ENCODE data around the gene MARVELD3. TPM values are rescaled to one million over a fixed set of nuclear protein-coding genes. Genes with fewer than 3 reads are reported as not detected.
"Not testable (repeated sequence)": the region's sequence is repeated elsewhere in the genome, so short reads cannot be mapped to it uniquely, and the experiment has no call there.

The MARVELD3 gene, protein sequence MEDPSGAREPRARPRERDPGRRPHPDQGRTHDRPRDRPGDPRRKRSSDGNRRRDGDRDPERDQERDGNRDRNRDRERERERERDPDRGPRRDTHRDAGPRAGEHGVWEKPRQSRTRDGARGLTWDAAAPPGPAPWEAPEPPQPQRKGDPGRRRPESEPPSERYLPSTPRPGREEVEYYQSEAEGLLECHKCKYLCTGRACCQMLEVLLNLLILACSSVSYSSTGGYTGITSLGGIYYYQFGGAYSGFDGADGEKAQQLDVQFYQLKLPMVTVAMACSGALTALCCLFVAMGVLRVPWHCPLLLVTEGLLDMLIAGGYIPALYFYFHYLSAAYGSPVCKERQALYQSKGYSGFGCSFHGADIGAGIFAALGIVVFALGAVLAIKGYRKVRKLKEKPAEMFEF
- total RNA-seq = not detected
- total RNA-seq (2013) = not detected

DNA sequence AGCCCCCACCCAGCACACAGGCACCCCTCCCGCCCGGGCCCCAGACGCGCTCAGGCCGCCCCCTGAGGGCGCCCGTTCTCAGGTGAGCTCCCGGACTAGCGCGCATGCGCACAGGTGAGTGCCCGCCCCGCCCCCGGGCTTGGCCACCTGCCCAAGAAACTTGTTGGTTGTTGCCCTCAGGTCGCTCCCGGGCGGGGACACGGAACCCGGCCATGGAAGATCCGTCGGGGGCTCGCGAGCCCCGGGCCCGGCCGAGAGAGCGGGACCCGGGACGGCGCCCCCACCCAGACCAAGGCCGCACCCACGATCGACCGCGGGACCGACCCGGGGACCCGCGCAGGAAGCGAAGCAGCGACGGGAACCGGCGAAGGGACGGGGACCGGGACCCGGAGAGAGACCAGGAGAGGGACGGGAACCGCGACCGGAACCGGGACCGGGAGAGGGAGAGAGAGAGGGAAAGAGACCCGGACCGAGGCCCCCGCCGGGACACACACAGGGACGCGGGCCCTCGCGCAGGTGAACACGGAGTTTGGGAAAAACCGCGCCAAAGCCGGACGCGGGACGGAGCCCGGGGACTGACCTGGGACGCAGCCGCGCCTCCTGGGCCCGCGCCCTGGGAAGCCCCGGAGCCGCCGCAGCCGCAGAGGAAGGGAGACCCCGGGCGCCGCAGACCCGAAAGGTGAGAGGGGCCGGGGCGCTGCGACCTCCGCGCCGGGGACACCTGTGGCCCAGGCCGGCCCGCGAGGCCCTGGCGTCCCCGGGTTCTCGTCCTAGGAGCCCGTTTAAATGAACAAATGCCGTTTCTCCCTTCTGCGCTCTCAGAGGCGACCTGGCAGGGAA, at the start of gene MARVELD3:
Gene MARVELD3, plus strand, starts transcription at position 167 of the 840 bp plus-strand sequence. Its CDS starts 46 bp downstream, at position 213.
- Histone ChIP-seq H3K4me1 (ENCODE audit: control insufficient read depth, insufficient read depth, low read length) (peaks cover 11% of the 10 kb centered on the region), H3K4me3 (ENCODE audit: low read length) (peak within 1 kb of the TSS; percentile 39), H3K36me3 (ENCODE audit: control insufficient read depth, insufficient read depth, low read length) (no peaks in the 10 kb centered on the region), H3K27me3 (ENCODE audit: control insufficient read depth, insufficient read depth, low read length) (peaks cover 17% of the 10 kb centered on the region), H3K27ac (ENCODE audit: low read length) (no peak within 1 kb of the TSS), H3K9me3 (ENCODE audit: control insufficient read depth, insufficient read depth, low read length) (no peaks in the 10 kb centered on the region)
- no peak within 1 kb of the TSS for H3K4me3 Mint-ChIP-seq
- TF ChIP-seq, protein P1, sequence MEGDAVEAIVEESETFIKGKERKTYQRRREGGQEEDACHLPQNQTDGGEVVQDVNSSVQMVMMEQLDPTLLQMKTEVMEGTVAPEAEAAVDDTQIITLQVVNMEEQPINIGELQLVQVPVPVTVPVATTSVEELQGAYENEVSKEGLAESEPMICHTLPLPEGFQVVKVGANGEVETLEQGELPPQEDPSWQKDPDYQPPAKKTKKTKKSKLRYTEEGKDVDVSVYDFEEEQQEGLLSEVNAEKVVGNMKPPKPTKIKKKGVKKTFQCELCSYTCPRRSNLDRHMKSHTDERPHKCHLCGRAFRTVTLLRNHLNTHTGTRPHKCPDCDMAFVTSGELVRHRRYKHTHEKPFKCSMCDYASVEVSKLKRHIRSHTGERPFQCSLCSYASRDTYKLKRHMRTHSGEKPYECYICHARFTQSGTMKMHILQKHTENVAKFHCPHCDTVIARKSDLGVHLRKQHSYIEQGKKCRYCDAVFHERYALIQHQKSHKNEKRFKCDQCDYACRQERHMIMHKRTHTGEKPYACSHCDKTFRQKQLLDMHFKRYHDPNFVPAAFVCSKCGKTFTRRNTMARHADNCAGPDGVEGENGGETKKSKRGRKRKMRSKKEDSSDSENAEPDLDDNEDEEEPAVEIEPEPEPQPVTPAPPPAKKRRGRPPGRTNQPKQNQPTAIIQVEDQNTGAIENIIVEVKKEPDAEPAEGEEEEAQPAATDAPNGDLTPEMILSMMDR (IDR thresholded peaks at IDR 0.05) = no peak
- H3K36me3 Mint-ChIP-seq = no peaks in the 10 kb centered on the region
- no peak for ATAC-seq
- peaks cover 14 to 18% of the 10 kb centered on the region in 2 donors for H3K27me3 Mint-ChIP-seq (ENCODE audit: low read depth in 2 of 2)
- peaks cover 7 to 8% of the 10 kb centered on the region in 2 donors for H3K4me1 Mint-ChIP-seq
- H3K27ac Mint-ChIP-seq = no peak within 1 kb of the TSS
- no peaks in the 10 kb centered on the region for H3K9me3 Mint-ChIP-seq
- intact Hi-C loops (cut with micrococcal nuclease) = no loop called here
- 1% methylated on average over 96 of the region's 98 CpGs for WGBS (ENCODE audit: insufficient coverage)
- peak in 1 of 2 donors; percentile 31 for DNase-seq

DNA sequence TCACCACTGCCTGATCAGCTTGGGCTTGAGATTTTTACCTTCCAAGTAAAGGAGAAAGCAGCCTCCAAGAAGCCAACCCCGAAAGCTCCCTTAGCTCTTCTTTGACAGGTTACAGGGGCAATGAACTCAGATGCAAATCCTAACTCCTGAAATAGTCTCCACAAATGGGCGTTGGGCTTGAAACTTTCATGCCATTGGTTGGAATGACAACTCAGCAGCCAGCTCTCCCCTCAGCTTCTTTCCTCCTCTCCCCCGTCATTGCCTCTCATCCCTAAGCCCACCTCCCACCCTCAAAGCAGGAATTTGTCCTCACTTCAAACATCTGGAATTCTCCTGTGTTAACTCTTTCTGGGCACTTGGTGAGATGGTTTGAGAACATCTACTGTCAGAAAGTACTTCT, 49.0 kb upstream of the MARVELD3 start, which contains the start of gene TAT:
Gene TAT, minus strand, starts transcription at position 122 of the 400 bp plus-strand sequence. CDS start 677 bp downstream, outside the sequence.
- H3K4me1 ChIP-seq (ENCODE audit: control insufficient read depth, insufficient read depth, low read length) = no peaks in the 10 kb centered on the region
- H3K27me3 ChIP-seq (ENCODE audit: control insufficient read depth, insufficient read depth, low read length) = no peaks in the 10 kb centered on the region
- no peaks in the 10 kb centered on the region for H3K36me3 Mint-ChIP-seq
- H3K36me3 ChIP-seq (ENCODE audit: control insufficient read depth, insufficient read depth, low read length) = no peaks in the 10 kb centered on the region
- H3K27me3 Mint-ChIP-seq (ENCODE audit: low read depth in 2 of 2) = peaks cover 17 to 25% of the 10 kb centered on the region in 2 donors
- no peaks in the 10 kb centered on the region for H3K9me3 ChIP-seq (ENCODE audit: control insufficient read depth, insufficient read depth, low read length)
- H3K4me1 Mint-ChIP-seq = no peaks in the 10 kb centered on the region
- no peak within 1 kb of the TSS for H3K4me3 ChIP-seq (ENCODE audit: low read length)
- H3K27ac ChIP-seq (ENCODE audit: low read length) = no peak within 1 kb of the TSS
- no peak within 1 kb of the TSS for H3K27ac Mint-ChIP-seq
- ATAC-seq = no peak
- WGBS (ENCODE audit: insufficient coverage) = 41% methylated on average over 3 of the region's 3 CpGs
- intact Hi-C loops (cut with micrococcal nuclease) = no loop called here
- no peaks in the 10 kb centered on the region for H3K9me3 Mint-ChIP-seq
- no peak for DNase-seq
- H3K4me3 Mint-ChIP-seq = no peak within 1 kb of the TSS
- TF ChIP-seq, protein P1 (IDR thresholded peaks at IDR 0.05) = no peak

DNA sequence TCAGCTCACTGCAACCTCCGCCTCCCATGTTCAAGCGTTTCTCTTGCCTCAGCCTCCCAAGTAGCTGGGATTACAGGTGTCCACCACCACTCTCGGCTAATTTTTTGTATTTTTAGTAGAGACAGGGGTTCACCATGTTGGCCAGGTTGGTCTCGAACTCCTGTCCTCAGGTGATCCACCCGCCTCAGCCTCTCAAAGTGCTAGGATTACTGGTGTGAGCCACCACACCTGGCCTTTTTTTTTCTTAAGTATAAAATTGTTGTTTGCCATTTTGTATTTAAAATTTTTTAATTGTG, 43.5 kb upstream of the MARVELD3 start:
- H3K27me3 ChIP-seq (ENCODE audit: control insufficient read depth, insufficient read depth, low read length); ATAC-seq; H3K4me3 ChIP-seq (ENCODE audit: low read length); H3K27ac ChIP-seq (ENCODE audit: low read length); DNase-seq; intact Hi-C loops (cut with micrococcal nuclease); H3K36me3 Mint-ChIP-seq; H3K4me1 ChIP-seq (ENCODE audit: control insufficient read depth, insufficient read depth, low read length); H3K4me3 Mint-ChIP-seq; H3K9me3 Mint-ChIP-seq; H3K9me3 ChIP-seq (ENCODE audit: control insufficient read depth, insufficient read depth, low read length); H3K27ac Mint-ChIP-seq; H3K36me3 ChIP-seq (ENCODE audit: control insufficient read depth, insufficient read depth, low read length); H3K4me1 Mint-ChIP-seq: not testable (repeated sequence)
- H3K27me3 Mint-ChIP-seq (ENCODE audit: low read depth in 2 of 2) = peaks cover 25 to 26% of the 10 kb centered on the region in 2 donors
- 88% methylated on average over 5 of the region's 5 CpGs for WGBS (ENCODE audit: insufficient coverage)
